ENCODE results near the gene ADGRD1. TPM values are rescaled to one million over a fixed set of nuclear protein-coding genes. Genes with fewer than 3 reads are reported as not detected.

The ADGRD1 gene
- total RNA-seq, 1 donor from 2014 or later = 4.0 TPM

DNA sequence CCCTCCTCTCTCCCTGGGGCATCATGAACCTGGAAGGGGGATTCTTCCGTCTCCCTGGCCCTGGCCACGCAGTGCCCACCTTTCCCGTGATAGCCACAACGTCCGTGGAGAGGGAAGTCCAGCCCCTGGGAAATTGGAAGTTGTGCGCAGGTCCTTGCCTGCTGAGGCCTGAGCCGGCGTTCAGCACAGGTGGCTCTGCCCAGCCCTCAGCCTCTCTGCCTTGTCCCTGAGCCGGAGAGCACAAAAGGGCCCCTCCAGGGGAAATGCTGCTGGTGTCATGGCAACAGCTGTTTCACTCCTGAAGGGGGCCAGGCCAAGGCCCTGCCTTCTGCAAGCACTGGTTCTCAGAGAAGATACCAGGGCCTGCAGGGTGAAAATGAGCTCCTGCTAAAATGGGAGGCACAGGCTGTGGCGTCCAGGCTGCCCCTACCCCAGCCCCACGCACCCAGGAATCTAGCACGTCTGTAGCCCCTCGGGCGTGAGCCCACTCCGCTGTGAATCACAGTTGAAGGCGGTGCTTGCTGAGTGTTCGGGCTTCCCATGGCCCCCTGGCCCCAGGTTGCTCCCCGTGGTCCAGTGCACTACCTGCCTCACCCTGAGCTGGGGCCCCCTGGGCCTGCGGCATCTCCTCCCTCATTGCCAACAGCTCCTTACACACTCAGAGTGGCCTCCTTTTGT lies 149.4 kb downstream of the ADGRD1 start:
- H3K4me3 Mint-ChIP-seq (ENCODE audit: low read depth) = no peak overlapping the region
- no peak for DNase-seq (ENCODE audit: low spot score, unreplicated experiment)
- no peaks in the 10 kb centered on the region for H3K9me3 Mint-ChIP-seq (ENCODE audit: low read depth)
- no peak overlapping the region for H3K27ac Mint-ChIP-seq
- TF ChIP-seq, protein P1, sequence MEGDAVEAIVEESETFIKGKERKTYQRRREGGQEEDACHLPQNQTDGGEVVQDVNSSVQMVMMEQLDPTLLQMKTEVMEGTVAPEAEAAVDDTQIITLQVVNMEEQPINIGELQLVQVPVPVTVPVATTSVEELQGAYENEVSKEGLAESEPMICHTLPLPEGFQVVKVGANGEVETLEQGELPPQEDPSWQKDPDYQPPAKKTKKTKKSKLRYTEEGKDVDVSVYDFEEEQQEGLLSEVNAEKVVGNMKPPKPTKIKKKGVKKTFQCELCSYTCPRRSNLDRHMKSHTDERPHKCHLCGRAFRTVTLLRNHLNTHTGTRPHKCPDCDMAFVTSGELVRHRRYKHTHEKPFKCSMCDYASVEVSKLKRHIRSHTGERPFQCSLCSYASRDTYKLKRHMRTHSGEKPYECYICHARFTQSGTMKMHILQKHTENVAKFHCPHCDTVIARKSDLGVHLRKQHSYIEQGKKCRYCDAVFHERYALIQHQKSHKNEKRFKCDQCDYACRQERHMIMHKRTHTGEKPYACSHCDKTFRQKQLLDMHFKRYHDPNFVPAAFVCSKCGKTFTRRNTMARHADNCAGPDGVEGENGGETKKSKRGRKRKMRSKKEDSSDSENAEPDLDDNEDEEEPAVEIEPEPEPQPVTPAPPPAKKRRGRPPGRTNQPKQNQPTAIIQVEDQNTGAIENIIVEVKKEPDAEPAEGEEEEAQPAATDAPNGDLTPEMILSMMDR (IDR thresholded peaks at IDR 0.05; ENCODE audit: unreplicated experiment) = no peak
- no peaks in the 10 kb centered on the region for H3K4me1 Mint-ChIP-seq (ENCODE audit: low read depth)
- H3K27me3 Mint-ChIP-seq = peaks cover 8% of the 10 kb centered on the region
- H3K36me3 Mint-ChIP-seq (ENCODE audit: insufficient read depth) = no peaks in the 10 kb centered on the region

DNA sequence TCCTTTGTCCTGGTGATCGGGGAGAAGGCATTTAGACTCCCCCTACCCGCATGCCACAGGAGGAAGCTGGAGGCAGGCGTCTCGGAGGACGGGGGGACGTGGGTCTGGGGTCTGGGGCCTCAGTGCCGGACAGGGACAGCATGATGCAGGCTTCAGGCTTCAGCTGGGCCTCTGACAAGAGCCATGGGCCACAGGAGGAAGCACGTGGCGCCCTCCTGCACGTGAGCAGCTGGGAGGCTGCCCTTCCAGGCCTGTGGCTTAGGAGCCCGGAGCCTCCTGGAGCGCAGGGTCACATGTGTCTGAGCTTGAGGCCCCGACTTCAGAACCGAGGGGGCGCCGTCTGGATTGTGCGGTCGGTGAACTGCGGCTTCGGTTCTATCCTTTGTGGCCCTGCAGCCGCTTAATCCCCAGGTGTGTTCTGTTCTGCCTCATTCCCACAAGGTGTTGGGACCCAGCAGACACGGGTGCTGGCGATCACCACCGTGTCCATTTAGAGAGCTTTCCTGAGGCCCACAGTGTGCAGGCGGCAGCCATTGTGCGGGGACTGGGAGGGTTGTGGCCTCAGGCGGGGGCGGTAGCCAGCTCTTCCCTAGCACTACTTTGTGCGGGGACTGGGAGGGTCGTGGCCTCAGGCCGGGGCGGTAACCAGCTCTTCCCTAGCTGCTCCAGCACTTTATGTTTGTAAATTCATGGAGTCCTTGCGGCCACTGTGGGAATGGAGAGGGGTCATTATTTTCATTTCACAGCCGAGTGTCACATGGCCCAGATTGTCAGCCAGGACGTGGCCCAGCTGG lies 150.2 kb downstream of the ADGRD1 start:
- no peak overlapping the region for H3K4me3 Mint-ChIP-seq (ENCODE audit: low read depth)
- H3K27ac Mint-ChIP-seq = no peak overlapping the region
- peaks cover 8% of the 10 kb centered on the region for H3K27me3 Mint-ChIP-seq
- no peaks in the 10 kb centered on the region for H3K36me3 Mint-ChIP-seq (ENCODE audit: insufficient read depth)
- no peaks in the 10 kb centered on the region for H3K9me3 Mint-ChIP-seq (ENCODE audit: low read depth)
- DNase-seq (ENCODE audit: low spot score, unreplicated experiment) = no peak
- H3K4me1 Mint-ChIP-seq (ENCODE audit: low read depth) = no peaks in the 10 kb centered on the region
- TF ChIP-seq, protein P1 (IDR thresholded peaks at IDR 0.05; ENCODE audit: unreplicated experiment) = no peak

DNA sequence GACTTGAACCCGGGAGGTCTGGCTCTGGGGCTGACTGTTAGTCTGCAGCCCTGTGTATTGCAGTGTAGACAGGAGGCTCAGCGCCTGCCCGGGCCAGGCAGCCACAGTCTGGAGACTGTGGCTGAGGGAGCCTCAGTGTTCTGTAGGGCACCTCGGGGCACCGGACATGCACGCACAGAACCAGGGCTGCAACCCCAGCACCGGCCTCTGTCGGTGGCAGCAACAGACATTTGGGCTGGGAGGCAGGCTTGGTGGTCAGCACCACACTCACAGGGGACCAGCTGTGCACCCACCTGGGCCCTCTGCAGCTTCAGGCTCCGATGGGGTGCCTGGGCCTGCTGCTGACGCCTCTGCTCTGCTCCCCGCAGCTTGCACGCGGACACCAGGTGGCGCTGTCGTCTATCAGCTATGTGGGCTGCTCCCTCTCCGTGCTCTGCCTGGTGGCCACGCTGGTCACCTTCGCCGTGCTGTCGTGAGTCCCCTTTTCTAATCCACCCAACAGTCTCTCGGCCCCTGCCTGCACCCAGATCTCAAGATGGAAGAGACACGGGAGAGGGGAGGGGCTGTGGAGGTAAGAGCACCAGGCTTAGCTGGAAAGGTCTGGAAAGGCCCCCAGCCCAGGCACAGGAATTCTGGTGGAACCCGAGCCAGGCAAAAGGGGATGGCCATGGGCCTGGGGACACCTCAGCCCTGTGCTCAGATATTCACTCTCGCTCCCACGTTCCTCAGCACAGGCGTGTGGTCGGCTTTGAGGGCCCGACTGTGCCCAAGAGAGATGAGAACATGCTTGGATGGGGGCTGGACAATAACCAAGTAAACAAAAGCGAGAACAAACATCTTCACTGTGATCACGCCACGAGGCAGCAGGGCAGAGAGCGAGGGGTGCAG lies 151.0 kb downstream of the ADGRD1 start:
- Mint-ChIP-seq H3K4me3 (ENCODE audit: low read depth) (no peak overlapping the region), H3K27ac (no peak overlapping the region), H3K36me3 (ENCODE audit: insufficient read depth) (peaks cover 1% of the 10 kb centered on the region), H3K4me1 (ENCODE audit: low read depth) (no peaks in the 10 kb centered on the region), H3K27me3 (peaks cover 8% of the 10 kb centered on the region), H3K9me3 (ENCODE audit: low read depth) (no peaks in the 10 kb centered on the region)
- DNase-seq (ENCODE audit: low spot score, unreplicated experiment) = peak; percentile 85
- TF ChIP-seq, protein P1 (IDR thresholded peaks at IDR 0.05; ENCODE audit: unreplicated experiment) = peak; percentile 97

DNA sequence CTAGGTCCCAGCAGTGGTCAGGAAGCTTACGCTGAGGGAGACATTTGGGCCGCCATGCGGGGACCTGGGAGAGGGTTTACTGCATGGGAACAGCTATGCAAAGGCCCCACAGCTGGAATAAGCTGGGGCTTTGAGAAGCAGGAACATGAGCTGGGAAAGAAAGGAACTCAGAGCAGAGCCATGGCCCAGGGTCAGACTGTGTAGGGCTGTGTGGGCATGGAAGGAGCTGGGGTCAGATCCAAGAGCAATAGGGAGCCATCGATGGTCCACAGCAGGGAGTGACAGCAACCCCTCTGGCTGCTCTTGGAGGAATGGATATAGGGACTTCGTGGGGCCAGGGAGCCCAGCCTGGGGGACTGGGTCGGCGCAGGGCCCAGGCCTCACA lies 151.6 kb downstream of the ADGRD1 start:
- TF ChIP-seq, protein P1 (IDR thresholded peaks at IDR 0.05; ENCODE audit: unreplicated experiment) = no peak
- Mint-ChIP-seq H3K9me3 (ENCODE audit: low read depth) (no peaks in the 10 kb centered on the region), H3K27ac (no peak overlapping the region), H3K4me1 (ENCODE audit: low read depth) (no peaks in the 10 kb centered on the region), H3K27me3 (peaks cover 8% of the 10 kb centered on the region), H3K36me3 (ENCODE audit: insufficient read depth) (peaks cover 1% of the 10 kb centered on the region), H3K4me3 (ENCODE audit: low read depth) (no peak overlapping the region)
- no peak for DNase-seq (ENCODE audit: low spot score, unreplicated experiment)
